Activated T-cell treated with anti-CD3 and anti-CD28 coated beads, Interleukin-2, amount 50 U/mL, for 1 hour (primary cell): ENCODE data around the gene TAAR8.
A peak's percentile ranks its signal among the peaks of the same experiment; 100 is the strongest.
"Not testable (repeated sequence)": the region's sequence is repeated elsewhere in the genome, so short reads cannot be mapped to it uniquely, and the experiment has no call there.

Source experiments
- DNase-seq: peaks from one replicate; pipeline ENCODE4 v3.0.0-alpha.2; 2020

Gene TAAR8

GRCh38 chr6:132552372-132552771, at the start of gene TAAR8:
TAAR8 (plus strand) TSS chr6:132552672; CDS start chr6:132552693, 21 bp downstream.
- no peak for DNase-seq

GRCh38 chr6:132504757-132505156, 47.7 kb upstream of the TAAR8 start:
- DNase-seq: no peak

GRCh38 chr6:132505158-132505557, 47.3 kb upstream of the TAAR8 start:
- DNase-seq: no peak

GRCh38 chr6:132506461-132506860, 46.0 kb upstream of the TAAR8 start:
- DNase-seq: no peak

- no peak for DNase-seq
Measured at GRCh38 chr6:132506869-132507808, 45.3 kb upstream of the TAAR8 start.

- no peak for DNase-seq
Measured at GRCh38 chr6:132511210-132511830, 41.2 kb upstream of the TAAR8 start.

- DNase-seq: no peak
Measured at GRCh38 chr6:132511831-132512220, 40.6 kb upstream of the TAAR8 start.

- no peak for DNase-seq
Measured at GRCh38 chr6:132512342-132512637, 40.2 kb upstream of the TAAR8 start.

GRCh38 chr6:132512638-132513632, 39.5 kb upstream of the TAAR8 start, which contains the start of gene STX7:
STX7 (minus strand) TSS chr6:132513116; CDS start chr6:132503530, 9,586 bp downstream.
- DNase-seq: peak; percentile 87

- DNase-seq: no peak
Measured at GRCh38 chr6:132513831-132514545, 38.5 kb upstream of the TAAR8 start.

- no peak for DNase-seq
Measured at GRCh38 chr6:132515386-132515785, 37.1 kb upstream of the TAAR8 start.

- no peak for DNase-seq
Measured at GRCh38 chr6:132520953-132521352, 31.5 kb upstream of the TAAR8 start.

- no peak for DNase-seq
Measured at GRCh38 chr6:132524646-132525045, 27.8 kb upstream of the TAAR8 start.

- no peak for DNase-seq
Measured at GRCh38 chr6:132525866-132526265, 26.6 kb upstream of the TAAR8 start.

- DNase-seq: no peak
Measured at GRCh38 chr6:132526461-132526860, 26.0 kb upstream of the TAAR8 start.

- no peak for DNase-seq
Measured at GRCh38 chr6:132527791-132528190, 24.7 kb upstream of the TAAR8 start.

- DNase-seq: no peak
Measured at GRCh38 chr6:132530293-132530974, 22.0 kb upstream of the TAAR8 start.

GRCh38 chr6:132534546-132534945, 17.9 kb upstream of the TAAR8 start:
- not testable (repeated sequence) for DNase-seq

GRCh38 chr6:132537145-132537544, 15.3 kb upstream of the TAAR8 start:
- no peak for DNase-seq

- DNase-seq: no peak
Measured at GRCh38 chr6:132537977-132538376, 14.5 kb upstream of the TAAR8 start, which contains the start of gene TAAR9. TAAR9 (plus strand) TSS chr6:132538277; CDS start chr6:132538290, 13 bp downstream.

- no peak for DNase-seq
Measured at GRCh38 chr6:132544826-132545225, 7.6 kb upstream of the TAAR8 start.
